NCI-H510A treated with DMSO at 0.1 percent for 48 hours (cell line): ENCODE results near the gene TGFB2.

Source experiments
- DNase-seq: peaks from one replicate; lab custom pipeline; 2025; lab: John Stamatoyannopoulos, UW

Gene TGFB2

GRCh38 chr1:218332416-218332815 is 12.7 kb upstream of the TGFB2 start:
- DNase-seq: no peak

- DNase-seq: no peak
Measured at GRCh38 chr1:218336328-218336727, 8.8 kb upstream of the TGFB2 start.

- peak; percentile 73 for DNase-seq
Measured at GRCh38 chr1:218339267-218339831, 5.8 kb upstream of the TGFB2 start.

GRCh38 chr1:218341325-218341724 is 3.8 kb upstream of the TGFB2 start:
- DNase-seq: no peak

- no peak for DNase-seq
Measured at GRCh38 chr1:218342091-218342490, 3.0 kb upstream of the TGFB2 start.

GRCh38 chr1:218345673-218346390 is 696 bp downstream of the TGFB2 start:
- DNase-seq: peak; percentile 39

- DNase-seq: no peak
Measured at GRCh38 chr1:218346391-218347204, 1.5 kb downstream of the TGFB2 start.

GRCh38 chr1:218347336-218347722 is 2.2 kb downstream of the TGFB2 start:
- DNase-seq: no peak

GRCh38 chr1:218347723-218348627 is 2.8 kb downstream of the TGFB2 start:
- DNase-seq: peak; percentile 48

GRCh38 chr1:218348628-218349071 is 3.5 kb downstream of the TGFB2 start:
- DNase-seq: peak; percentile 63

GRCh38 chr1:218349348-218350034 is 4.4 kb downstream of the TGFB2 start:
- DNase-seq: no peak

GRCh38 chr1:218350035-218350525 is 4.9 kb downstream of the TGFB2 start:
- no peak for DNase-seq

GRCh38 chr1:218350801-218351266 is 5.7 kb downstream of the TGFB2 start:
- DNase-seq: no peak

- no peak for DNase-seq
Measured at GRCh38 chr1:218351391-218352074, 6.4 kb downstream of the TGFB2 start.

- DNase-seq: no peak
Measured at GRCh38 chr1:218352075-218352438, 6.9 kb downstream of the TGFB2 start.

GRCh38 chr1:218353656-218354055 is 8.5 kb downstream of the TGFB2 start:
- DNase-seq: no peak

- no peak for DNase-seq
Measured at GRCh38 chr1:218355278-218355677, 10.1 kb downstream of the TGFB2 start.

GRCh38 chr1:218357211-218357892 is 12.2 kb downstream of the TGFB2 start:
- no peak for DNase-seq

GRCh38 chr1:218357893-218358232 is 12.7 kb downstream of the TGFB2 start:
- no peak for DNase-seq
